ENCODE measurements around the gene METAP1D. TPM values are rescaled to one million over a fixed set of nuclear protein-coding genes. Genes with fewer than 3 reads are reported as not detected.
"Not testable (repeated sequence)": the region's sequence is repeated elsewhere in the genome, so short reads cannot be mapped to it uniquely, and the experiment has no call there.

METAP1D gene
- total RNA-seq, 2 donors from 2014 or later: 11.6 to 13.6 TPM

- intact Hi-C loops (cut with DNase I): no loop called here
- no peaks in the 10 kb centered on the region for H3K4me1 ChIP-seq (replicated peaks)
- TF ChIP-seq POLR2AphosphoS5 (IDR thresholded peaks at IDR 0.05) (no peak), POLR2A (IDR thresholded peaks at IDR 0.05) (no peak), CTCF (IDR thresholded peaks at IDR 0.05) (no peak)
- no peak for DNase-seq (ENCODE audit: low spot score)
- no peak overlapping the region for H3K4me3 ChIP-seq
- no peaks in the 10 kb centered on the region for H3K36me3 ChIP-seq
- no peak overlapping the region for H3K27ac ChIP-seq
- no peaks in the 10 kb centered on the region for H3K9me3 ChIP-seq
- H3K27me3 ChIP-seq (replicated peaks; ENCODE audit: insufficient read depth): no peaks in the 10 kb centered on the region
- 84% methylated on average over 4 of the region's 4 CpGs for WGBS
Measured at GRCh38 chr2:172065111-172065510, 65.4 kb downstream of the METAP1D start.

GRCh38 chr2:172066394-172066886 lies 66.7 kb downstream of the METAP1D start:
- H3K4me3 ChIP-seq: no peak overlapping the region
- H3K27ac ChIP-seq: no peak overlapping the region
- WGBS: 82% methylated on average over 4 of the region's 4 CpGs
- DNase-seq (ENCODE audit: low spot score): no peak
- no peaks in the 10 kb centered on the region for H3K9me3 ChIP-seq
- no peaks in the 10 kb centered on the region for H3K4me1 ChIP-seq (replicated peaks)
- H3K36me3 ChIP-seq: no peaks in the 10 kb centered on the region
- no peaks in the 10 kb centered on the region for H3K27me3 ChIP-seq (replicated peaks; ENCODE audit: insufficient read depth)
- TF ChIP-seq POLR2AphosphoS5 (IDR thresholded peaks at IDR 0.05): no peak
- no peak for TF ChIP-seq CTCF (IDR thresholded peaks at IDR 0.05)
- TF ChIP-seq POLR2A (IDR thresholded peaks at IDR 0.05): no peak
- intact Hi-C loops (cut with DNase I): no loop called here

- H3K36me3 ChIP-seq; H3K4me1 ChIP-seq (replicated peaks); H3K9me3 ChIP-seq; DNase-seq (ENCODE audit: low spot score); H3K27ac ChIP-seq; intact Hi-C loops (cut with DNase I); H3K4me3 ChIP-seq; H3K27me3 ChIP-seq (replicated peaks; ENCODE audit: insufficient read depth): not testable (repeated sequence)
- 97% methylated on average over 4 of the region's 4 CpGs for WGBS
Measured at GRCh38 chr2:172067905-172068304, 68.2 kb downstream of the METAP1D start.

- 97% methylated on average over 1 of the region's 1 CpG for WGBS
- H3K27me3 ChIP-seq (replicated peaks; ENCODE audit: insufficient read depth): no peaks in the 10 kb centered on the region
- no peaks in the 10 kb centered on the region for H3K36me3 ChIP-seq
- intact Hi-C loops (cut with DNase I): no loop called here
- no peaks in the 10 kb centered on the region for H3K9me3 ChIP-seq
- DNase-seq (ENCODE audit: low spot score): no peak
- no peak overlapping the region for H3K4me3 ChIP-seq
- H3K4me1 ChIP-seq (replicated peaks): no peaks in the 10 kb centered on the region
- TF ChIP-seq POLR2A (IDR thresholded peaks at IDR 0.05) (no peak), POLR2AphosphoS5 (IDR thresholded peaks at IDR 0.05) (no peak), CTCF (IDR thresholded peaks at IDR 0.05) (no peak)
- no peak overlapping the region for H3K27ac ChIP-seq
Measured at GRCh38 chr2:172070936-172071335, 71.2 kb downstream of the METAP1D start.

GRCh38 chr2:172072303-172072702 lies 72.5 kb downstream of the METAP1D start:
- no peaks in the 10 kb centered on the region for H3K36me3 ChIP-seq
- H3K27me3 ChIP-seq (replicated peaks; ENCODE audit: insufficient read depth): no peaks in the 10 kb centered on the region
- TF ChIP-seq CTCF (IDR thresholded peaks at IDR 0.05): no peak
- no peaks in the 10 kb centered on the region for H3K9me3 ChIP-seq
- H3K4me3 ChIP-seq: no peak overlapping the region
- DNase-seq (ENCODE audit: low spot score): no peak
- intact Hi-C loops (cut with DNase I): no loop called here
- no peak overlapping the region for H3K27ac ChIP-seq
- no peaks in the 10 kb centered on the region for H3K4me1 ChIP-seq (replicated peaks)
- 96% methylated on average over 3 of the region's 3 CpGs for WGBS

Measured in prostate gland (tissue), 2 donors.